ENCODE results near the gene COLEC12. TPM values are rescaled to one million over a fixed set of nuclear protein-coding genes. Genes with fewer than 3 reads are reported as not detected.

The COLEC12 gene
- total RNA-seq, 1 experiment from 2014 or later: 0.03 TPM

DNA sequence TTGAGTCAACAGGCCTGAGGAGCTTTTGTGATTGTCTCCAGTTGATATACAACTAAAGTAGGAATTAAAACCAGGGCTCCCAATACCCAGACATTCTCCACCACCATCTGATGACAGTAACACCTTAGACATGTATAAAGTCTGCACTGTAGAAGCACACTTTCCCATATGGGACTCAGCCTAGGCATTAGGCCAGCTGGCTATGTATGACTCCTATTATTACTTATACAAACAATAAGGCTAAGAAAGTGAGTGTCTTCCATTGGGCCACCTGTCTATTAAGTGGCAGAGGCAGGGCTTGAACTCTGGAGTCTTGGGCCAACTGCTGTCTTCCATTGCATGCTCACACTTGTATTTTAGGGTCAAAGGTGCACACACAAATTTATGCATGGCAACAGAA lies 32.1 kb upstream of the COLEC12 start:
- DNase-seq (ENCODE audit: low read depth, low spot score): no peak
- CTCF ChIA-PET: no interaction called here
- H3K36me3 ChIP-seq (ENCODE audit: control insufficient read depth, insufficient read depth, low read length): no peaks in the 10 kb centered on the region
- no peak for ATAC-seq
- no peak overlapping the region for H3K27ac ChIP-seq (ENCODE audit: low read length)
- no peaks in the 10 kb centered on the region for H3K27me3 ChIP-seq (ENCODE audit: control insufficient read depth, insufficient read depth, low read length)
- TF ChIP-seq, protein P1, sequence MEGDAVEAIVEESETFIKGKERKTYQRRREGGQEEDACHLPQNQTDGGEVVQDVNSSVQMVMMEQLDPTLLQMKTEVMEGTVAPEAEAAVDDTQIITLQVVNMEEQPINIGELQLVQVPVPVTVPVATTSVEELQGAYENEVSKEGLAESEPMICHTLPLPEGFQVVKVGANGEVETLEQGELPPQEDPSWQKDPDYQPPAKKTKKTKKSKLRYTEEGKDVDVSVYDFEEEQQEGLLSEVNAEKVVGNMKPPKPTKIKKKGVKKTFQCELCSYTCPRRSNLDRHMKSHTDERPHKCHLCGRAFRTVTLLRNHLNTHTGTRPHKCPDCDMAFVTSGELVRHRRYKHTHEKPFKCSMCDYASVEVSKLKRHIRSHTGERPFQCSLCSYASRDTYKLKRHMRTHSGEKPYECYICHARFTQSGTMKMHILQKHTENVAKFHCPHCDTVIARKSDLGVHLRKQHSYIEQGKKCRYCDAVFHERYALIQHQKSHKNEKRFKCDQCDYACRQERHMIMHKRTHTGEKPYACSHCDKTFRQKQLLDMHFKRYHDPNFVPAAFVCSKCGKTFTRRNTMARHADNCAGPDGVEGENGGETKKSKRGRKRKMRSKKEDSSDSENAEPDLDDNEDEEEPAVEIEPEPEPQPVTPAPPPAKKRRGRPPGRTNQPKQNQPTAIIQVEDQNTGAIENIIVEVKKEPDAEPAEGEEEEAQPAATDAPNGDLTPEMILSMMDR (IDR thresholded peaks at IDR 0.05): no peak
- TF ChIP-seq TCF7L2 (IDR thresholded peaks at IDR 0.05; ENCODE audit: low read depth, low read length): no peak
- TF ChIP-seq SIN3A (IDR thresholded peaks at IDR 0.05; ENCODE audit: borderline replicate concordance, insufficient read depth, low read depth, low read length): no peak
- TF ChIP-seq, protein P2, sequence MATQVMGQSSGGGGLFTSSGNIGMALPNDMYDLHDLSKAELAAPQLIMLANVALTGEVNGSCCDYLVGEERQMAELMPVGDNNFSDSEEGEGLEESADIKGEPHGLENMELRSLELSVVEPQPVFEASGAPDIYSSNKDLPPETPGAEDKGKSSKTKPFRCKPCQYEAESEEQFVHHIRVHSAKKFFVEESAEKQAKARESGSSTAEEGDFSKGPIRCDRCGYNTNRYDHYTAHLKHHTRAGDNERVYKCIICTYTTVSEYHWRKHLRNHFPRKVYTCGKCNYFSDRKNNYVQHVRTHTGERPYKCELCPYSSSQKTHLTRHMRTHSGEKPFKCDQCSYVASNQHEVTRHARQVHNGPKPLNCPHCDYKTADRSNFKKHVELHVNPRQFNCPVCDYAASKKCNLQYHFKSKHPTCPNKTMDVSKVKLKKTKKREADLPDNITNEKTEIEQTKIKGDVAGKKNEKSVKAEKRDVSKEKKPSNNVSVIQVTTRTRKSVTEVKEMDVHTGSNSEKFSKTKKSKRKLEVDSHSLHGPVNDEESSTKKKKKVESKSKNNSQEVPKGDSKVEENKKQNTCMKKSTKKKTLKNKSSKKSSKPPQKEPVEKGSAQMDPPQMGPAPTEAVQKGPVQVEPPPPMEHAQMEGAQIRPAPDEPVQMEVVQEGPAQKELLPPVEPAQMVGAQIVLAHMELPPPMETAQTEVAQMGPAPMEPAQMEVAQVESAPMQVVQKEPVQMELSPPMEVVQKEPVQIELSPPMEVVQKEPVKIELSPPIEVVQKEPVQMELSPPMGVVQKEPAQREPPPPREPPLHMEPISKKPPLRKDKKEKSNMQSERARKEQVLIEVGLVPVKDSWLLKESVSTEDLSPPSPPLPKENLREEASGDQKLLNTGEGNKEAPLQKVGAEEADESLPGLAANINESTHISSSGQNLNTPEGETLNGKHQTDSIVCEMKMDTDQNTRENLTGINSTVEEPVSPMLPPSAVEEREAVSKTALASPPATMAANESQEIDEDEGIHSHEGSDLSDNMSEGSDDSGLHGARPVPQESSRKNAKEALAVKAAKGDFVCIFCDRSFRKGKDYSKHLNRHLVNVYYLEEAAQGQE (IDR thresholded peaks at IDR 0.05; ENCODE audit: insufficient read depth in 1 of 2, low read depth in 2 of 2, low read length in 1 of 2): no peak
- no peak for TF ChIP-seq POLR2AphosphoS5 (IDR thresholded peaks at IDR 0.05; ENCODE audit: low read depth, low read length)
- in situ Hi-C loops (cut with HindIII; ENCODE audit: low pct_unique_long_range_greater_than_20kb, low sequenced_read_pairs) (no loop called here), intact Hi-C loops (cut with micrococcal nuclease; ENCODE audit: unreplicated experiment) (no loop called here)
- no peak overlapping the region for H3K4me3 ChIP-seq (ENCODE audit: low read depth in 2 of 2, low read length in 2 of 2)
- no TSS peak for BruUV-seq (replicated peaks)
- POLR2A ChIA-PET: no interaction called here
- no peaks in the 10 kb centered on the region for H3K9me3 ChIP-seq (ENCODE audit: control insufficient read depth, insufficient read depth, low read depth, low read length)
- H3K4me1 ChIP-seq (ENCODE audit: control insufficient read depth, insufficient read depth, low read length): no peaks in the 10 kb centered on the region

DNA sequence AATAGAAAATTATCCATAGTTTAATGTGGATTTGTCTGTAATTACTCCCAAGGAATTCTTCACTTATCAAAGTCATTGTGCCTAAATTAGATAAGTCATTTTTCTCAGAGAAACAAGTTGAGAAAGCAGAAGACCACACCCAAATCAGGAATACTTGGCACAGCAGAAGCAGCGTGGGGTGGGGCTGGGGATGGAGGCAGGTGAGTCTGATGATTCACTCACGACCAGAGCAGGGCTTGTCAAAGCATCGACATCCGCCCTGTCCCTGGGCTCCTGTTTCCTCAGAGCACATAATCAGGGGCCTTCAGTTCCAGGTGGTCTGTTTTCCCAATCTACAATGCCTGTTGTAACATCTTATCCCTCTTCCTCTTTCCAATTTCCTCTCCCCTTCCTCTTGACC lies 31.5 kb upstream of the COLEC12 start:
- BruUV-seq (replicated peaks): no TSS peak
- no peaks in the 10 kb centered on the region for H3K9me3 ChIP-seq (ENCODE audit: control insufficient read depth, insufficient read depth, low read depth, low read length)
- H3K4me1 ChIP-seq (ENCODE audit: control insufficient read depth, insufficient read depth, low read length): no peaks in the 10 kb centered on the region
- ATAC-seq: no peak
- in situ Hi-C loops (cut with HindIII; ENCODE audit: low pct_unique_long_range_greater_than_20kb, low sequenced_read_pairs) (no loop called here), intact Hi-C loops (cut with micrococcal nuclease; ENCODE audit: unreplicated experiment) (no loop called here)
- ChIA-PET CTCF (no interaction called here), POLR2A (no interaction called here)
- no peaks in the 10 kb centered on the region for H3K27me3 ChIP-seq (ENCODE audit: control insufficient read depth, insufficient read depth, low read length)
- DNase-seq (ENCODE audit: low read depth, low spot score): no peak
- no peak overlapping the region for H3K27ac ChIP-seq (ENCODE audit: low read length)
- TF ChIP-seq SIN3A (IDR thresholded peaks at IDR 0.05; ENCODE audit: borderline replicate concordance, insufficient read depth, low read depth, low read length): no peak
- TF ChIP-seq TCF7L2 (IDR thresholded peaks at IDR 0.05; ENCODE audit: low read depth, low read length): no peak
- no peak for TF ChIP-seq POLR2AphosphoS5 (IDR thresholded peaks at IDR 0.05; ENCODE audit: low read depth, low read length)
- TF ChIP-seq, protein P2 (IDR thresholded peaks at IDR 0.05; ENCODE audit: insufficient read depth in 1 of 2, low read depth in 2 of 2, low read length in 1 of 2): no peak
- TF ChIP-seq, protein P1 (IDR thresholded peaks at IDR 0.05): no peak
- no peak overlapping the region for H3K4me3 ChIP-seq (ENCODE audit: low read depth in 2 of 2, low read length in 2 of 2)
- H3K36me3 ChIP-seq (ENCODE audit: control insufficient read depth, insufficient read depth, low read length): no peaks in the 10 kb centered on the region

Measured in Panc1 (cell line).